Posterior vena cava (tissue), 2 donors: ENCODE measurements around the gene MS4A4E. TPM values are rescaled to one million over a fixed set of nuclear protein-coding genes. Genes with fewer than 3 reads are reported as not detected.
"Not testable (repeated sequence)": the region's sequence is repeated elsewhere in the genome, so short reads cannot be mapped to it uniquely, and the experiment has no call there.

Experiments
- DNase-seq: peaks from one replicate; pipeline ENCODE4 v3.0.0-alpha.2; 2020; ENCODE audit warnings: low spot score
- intact Hi-C, 2 donors: fragments of 100-400 bp; cut with DNase I; formaldehyde crosslinking; loops; one replicate each; pipeline versions ENCODE4 v1.14.1 to v1.14.2; 2022 to 2023
- total RNA-seq, 2 donors: library from RNA; stranded (reverse); fragmentation: NEBNext Ultra II Directional; extraction: Animal tissue kit (Norgen Biotek cat#: 25700); gene quantifications; one replicate each; pipeline ENCODE4 v1.2.1, GENCODE V29; 2021
- donor health status: DM: yes; HTN: yes; CAD: no.
- donor health status: DM: yes; HTN: yes; CAD: no.

MS4A4E gene
- total RNA-seq, 2 donors from 2014 or later, result 1.3 to 7.6 TPM

DNA sequence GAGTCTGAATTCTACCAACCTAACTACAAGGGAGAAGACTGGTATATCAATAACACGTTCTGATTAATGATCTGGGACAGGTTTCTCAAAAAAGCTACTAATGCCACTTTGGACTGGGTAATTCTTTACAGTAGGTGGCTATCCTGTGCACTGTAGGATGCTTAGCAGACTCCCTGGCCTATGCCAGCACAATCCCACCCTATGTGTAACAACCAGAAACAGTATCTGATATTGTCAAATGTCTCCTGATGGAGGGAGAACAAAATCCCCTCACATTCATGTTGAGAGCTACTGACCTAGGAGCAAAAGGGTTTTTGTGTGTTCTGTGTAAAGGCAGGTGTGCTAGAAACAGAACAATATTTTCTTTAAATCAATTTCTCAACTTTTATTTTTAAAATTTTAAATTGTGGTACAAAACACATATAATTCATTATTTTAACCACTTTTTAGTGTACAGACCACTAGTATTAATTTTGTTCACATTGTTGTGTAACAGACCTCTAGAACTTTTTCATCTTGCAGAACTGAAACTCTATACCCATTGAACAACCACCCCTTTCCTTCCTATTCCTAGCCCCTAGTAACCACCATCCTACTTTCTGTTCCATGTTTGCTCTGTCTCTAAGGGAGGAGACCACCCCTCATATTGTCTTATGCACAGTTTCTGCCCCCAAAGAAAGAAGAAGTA is 58.0 kb downstream of the MS4A4E start:
- intact Hi-C loops, result no loop called here
- DNase-seq, result no peak

DNA sequence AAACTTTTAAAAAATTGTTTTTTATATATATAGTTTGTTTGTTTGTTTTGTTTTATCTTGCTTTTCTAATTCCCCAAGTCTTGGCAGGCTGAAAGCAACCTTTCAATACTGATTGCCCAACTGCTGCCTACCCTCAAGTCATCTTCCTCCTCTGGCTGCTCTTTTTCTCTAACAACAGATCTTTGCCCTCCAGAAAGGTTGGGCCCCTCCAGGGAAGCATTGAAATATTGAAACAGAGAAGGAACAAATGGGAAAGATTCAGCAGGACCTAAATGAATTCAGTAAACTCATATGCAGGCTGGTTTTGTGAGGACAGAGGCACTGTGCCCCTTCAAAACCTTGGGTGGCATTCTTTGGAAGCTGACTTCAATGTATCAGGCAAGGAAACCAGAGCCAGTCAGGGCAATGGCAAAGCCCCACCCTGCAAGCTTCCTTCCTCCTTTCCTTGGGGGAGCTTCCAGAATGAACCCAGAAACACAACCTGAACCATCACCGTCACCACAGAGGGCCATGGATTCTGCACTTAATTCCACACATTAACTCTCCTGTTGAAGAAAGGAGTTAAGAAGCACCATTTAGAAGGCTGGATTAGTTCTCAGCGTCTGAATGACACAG is 59.2 kb downstream of the MS4A4E start:
- intact Hi-C loops, result no loop called here
- no peak for DNase-seq

DNA sequence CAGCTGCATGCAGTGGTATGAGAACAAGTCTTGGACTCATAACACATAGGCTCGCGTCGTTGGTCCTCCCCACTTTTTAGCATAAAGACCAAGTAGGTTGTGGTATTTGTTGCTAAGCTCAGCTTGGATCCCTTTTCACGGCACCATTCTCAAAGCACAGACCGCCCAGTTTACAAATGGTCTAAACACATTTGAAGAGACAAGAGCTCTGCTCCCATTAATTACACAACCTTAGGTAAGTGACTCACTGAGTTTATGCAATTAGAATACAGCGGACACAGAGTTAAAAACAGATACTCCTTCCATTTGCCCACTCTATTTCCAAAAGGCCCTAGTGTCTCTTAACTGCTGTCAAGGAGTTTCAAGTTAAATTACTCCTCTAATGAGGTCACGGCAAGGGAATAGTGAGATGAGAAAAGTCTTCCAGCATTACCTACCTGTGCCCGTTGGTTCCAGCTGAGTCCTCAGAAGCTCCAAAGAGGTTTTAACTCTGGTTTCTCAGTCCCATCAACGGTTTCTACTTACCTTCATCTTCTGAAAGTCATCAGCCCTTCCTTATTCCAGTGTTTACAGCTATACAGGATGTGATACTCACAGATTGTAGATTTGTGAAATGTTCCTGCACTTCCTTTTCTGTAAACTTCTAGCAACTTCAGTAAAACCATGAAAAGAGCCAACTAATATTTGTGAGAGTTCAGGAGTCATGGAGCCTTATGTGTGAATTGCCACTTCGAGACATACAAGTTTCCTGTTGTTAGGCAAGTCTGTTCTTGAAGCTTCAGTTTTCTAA is 60.2 kb downstream of the MS4A4E start, which contains the start of gene MS4A6A:
TSS of gene MS4A6A (minus strand) at position 543 of the 790 bp plus-strand sequence. CDS start 1,356 bp downstream, outside the sequence.
- no peak for DNase-seq
- intact Hi-C loops, result no loop called here

DNA sequence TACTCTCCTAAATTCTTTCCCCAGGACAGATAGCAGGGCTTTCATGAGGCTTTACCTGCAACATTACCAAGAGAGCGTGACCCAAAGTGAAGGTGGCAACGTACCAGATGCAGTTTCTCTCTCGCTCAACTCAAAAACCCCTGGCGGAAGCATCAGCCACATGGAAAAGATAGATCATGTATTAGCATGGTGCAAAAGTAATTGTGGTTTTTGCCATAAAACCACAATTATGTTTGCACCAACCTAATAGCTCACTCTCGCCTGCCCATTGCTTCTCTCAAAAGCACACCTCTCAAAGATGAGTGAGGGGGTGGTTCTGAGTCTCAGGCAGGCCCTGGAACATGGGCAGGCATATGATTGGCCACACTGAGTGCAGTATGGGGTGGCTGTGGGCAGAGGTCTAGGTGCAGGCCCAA is 67.1 kb downstream of the MS4A4E start:
- DNase-seq, result no peak
- intact Hi-C loops, result no loop called here

DNA sequence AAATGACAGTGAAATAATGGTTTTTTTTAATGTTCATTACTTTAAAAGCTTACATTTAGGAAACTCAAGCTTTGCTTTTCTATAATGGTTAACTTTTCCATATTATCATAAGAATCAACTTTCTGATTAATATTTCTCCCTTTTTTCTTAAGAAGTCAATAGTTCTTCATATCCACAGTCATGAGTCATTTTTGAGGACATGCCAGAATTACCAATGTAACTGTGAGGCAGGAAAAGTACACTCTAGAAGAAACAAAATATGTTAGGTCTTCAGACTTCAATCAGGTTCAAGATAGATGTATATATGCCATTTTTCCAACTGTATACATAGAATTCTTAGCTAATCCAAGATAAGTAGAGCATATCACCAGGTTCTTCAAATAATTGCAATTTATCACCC is 70.9 kb downstream of the MS4A4E start:
- no peak for DNase-seq
- intact Hi-C loops, result no loop called here

DNA sequence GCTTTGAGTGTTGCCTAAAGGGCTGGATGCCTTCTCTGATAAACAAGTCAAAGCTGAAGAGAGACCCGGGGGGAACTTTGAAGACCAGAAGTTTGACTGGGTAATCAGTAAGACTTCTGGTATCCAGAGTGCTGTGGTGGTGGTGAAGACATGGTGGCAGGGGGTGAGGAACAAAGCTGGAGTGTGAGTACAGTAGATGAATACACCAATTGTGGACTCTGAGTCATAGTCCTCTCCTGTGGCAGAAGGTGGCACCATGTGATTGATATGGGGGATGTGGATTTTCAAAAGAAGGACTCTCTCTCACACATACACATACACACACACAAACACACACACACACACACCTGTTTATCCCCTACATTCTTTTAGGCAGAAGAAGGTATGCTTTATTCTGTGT is 72.4 kb downstream of the MS4A4E start:
- intact Hi-C loops, result no loop called here
- no peak for DNase-seq

DNA sequence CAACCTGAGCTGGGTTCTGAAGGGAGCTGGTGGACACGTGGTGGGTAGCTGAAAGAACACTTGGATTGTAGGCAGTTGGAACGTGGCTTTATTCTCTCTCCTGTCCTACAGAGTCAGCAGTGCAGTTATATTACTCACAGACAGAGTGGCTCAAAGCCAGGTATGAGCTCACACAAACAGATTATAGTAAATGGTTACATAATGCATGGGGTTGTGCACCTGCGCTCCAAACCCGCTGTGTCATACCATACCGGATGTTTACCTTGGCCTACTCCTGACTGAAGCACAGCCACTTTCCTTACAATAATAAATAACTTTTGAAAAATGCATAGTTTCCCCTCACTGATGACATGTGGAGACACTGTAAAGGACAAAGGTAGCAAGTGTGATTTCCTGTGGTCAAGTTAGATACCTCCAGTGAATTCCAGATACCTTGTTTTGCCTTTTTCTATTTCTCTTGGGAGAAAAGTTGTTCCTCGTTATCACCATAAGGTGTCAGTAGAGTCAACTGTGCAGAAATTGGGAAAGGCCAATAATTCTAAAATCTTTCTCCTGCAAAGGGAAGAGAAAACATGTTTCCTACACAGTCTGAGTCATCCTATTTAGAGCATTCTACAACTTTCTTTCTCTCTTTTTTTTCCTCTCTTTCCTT is 73.5 kb downstream of the MS4A4E start:
- DNase-seq, result no peak
- intact Hi-C loops, result no loop called here

DNA sequence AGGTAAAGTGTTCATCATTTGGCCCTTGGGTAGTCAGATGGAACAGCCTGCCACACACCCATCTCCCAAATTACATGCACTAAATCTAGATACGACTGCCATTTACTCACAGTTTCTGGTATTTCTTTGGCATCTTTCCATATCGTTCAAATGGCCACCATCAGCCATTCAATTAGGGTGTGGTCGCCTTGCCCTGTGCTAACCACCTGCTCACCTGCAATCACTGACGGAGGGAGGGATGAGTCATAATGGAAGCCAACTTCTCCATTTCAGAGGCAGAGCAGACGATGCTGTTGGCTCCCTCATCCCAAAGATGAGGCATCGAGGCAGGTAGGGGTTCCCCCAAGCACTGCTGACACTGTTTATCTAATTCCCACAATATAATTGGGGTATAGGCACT is 74.6 kb downstream of the MS4A4E start:
- intact Hi-C loops, result no loop called here
- no peak for DNase-seq

DNA sequence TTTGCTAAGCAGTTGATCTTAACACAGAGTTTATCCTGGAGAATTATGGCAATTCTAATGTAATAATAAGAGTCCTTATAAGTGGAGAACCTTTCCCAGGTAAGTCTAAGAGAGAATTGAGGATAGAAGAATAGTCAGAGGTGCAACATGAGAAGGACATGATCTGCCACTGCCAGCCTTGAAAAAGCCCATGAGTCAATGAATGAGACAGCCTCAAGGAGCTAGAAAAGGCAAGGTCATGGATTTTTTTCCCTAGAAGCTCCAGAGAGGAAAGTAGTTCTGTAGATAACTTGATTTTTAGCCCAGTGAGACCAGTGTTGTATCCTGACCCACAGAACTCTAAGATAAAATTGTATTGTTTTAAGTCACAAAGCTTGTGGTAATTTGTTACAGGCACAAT is 77.0 kb downstream of the MS4A4E start:
- intact Hi-C loops, result no loop called here
- no peak for DNase-seq

DNA sequence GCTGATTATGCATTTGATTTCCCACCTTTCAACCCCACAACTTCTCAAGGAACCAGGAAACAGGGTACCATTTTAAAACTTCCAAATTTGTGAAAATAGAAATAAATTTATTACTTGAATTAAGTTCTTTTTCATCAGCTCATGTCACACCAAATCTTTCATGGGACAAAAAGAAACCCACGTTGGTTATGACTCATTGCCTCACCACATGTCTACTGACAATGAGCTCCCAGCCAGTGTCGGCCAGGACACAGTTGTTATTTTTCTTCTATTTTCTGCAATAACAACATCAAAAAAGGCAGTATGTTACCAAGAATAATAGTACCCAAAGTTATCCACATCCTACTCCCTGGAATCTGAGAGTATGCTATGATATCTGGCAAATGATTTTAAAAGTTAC is 77.4 kb downstream of the MS4A4E start:
- intact Hi-C loops, result no loop called here
- no peak for DNase-seq

DNA sequence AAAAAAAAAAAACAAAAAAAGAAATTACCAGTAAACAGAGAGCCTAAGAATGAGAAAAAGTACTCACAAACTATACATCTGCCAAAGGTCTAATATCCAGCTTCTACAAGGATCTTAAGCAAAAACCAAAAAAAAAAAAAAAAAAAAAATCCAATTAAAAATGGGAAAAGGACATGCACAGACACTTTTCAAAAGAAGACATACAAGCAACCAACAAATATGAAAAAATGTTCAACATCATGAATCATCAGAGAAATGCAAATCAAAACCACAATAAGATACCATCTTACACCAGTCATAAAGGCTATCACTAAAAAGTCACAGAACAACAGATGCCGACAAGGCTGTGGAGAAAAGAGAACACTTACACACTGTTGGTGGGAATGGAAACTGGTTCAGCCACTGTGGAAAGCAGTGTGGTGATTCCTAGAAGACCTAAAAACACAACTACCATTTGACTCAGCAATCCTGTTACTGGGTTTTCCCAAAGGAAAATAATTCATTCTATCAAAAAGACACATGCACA is 78.3 kb downstream of the MS4A4E start:
- intact Hi-C loops, result no loop called here
- no peak for DNase-seq

DNA sequence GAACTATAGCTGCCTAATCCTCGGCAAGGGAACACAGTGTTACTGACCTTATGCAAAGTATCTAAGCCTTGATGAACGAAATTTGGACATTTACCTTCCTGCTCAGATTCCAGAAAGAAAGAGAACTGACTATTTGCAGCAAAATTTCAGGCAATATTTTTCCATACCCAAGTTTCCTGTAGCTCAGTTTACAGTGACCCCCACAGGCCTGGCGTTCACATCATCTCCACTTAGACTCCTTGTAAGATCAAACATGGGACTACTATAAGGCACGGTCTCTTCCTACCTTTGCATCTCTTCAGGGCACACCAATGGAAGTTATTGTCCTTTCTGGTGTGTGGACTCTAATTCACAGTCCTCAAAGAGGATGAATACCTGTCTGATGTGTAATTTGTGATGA is 81.2 kb downstream of the MS4A4E start:
- no peak for DNase-seq
- intact Hi-C loops, result no loop called here

DNA sequence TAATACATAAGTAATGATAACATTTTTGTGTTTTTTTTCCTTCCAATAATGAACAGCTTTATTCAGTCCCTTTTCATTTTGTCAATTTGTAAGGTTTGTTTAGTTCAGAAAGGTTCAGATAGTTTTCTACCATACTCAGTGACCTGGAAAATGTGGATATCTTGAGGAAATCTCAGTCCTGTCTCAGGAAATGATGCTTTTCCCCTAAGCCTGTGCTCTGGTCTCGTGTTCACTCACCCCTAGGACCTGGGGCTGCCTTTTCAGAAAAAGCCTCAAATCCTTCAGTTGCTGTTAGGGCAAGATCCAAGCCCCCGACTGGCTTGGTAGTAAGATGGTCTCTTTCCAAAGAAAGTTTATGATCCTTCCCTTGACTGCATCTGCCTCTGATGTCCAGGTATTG is 81.8 kb downstream of the MS4A4E start:
- intact Hi-C loops, result no loop called here

DNA sequence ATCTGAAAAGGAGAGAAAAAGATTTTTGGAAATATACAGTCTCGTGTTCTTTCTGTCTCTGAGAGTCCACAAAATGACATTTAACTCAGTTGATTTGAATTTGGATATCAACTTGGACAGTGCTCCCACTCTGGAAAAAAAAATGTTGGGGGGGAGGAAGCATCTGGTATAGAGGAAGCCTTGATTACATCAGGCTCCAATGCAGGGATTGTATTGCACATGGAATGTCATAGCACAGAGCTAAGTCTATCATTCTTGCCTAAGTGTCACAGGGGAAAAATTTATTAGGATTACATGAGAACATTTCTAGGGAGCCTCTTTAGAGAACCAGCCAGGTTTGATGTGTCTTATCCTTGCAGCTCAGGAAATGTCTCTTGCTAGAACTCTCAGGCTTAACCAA is 83.1 kb downstream of the MS4A4E start:
- intact Hi-C loops, result no loop called here
- no peak for DNase-seq

More for the DNA sequence above, 81.8 kb downstream of the MS4A4E start:
- DNase-seq, result no peak

DNA sequence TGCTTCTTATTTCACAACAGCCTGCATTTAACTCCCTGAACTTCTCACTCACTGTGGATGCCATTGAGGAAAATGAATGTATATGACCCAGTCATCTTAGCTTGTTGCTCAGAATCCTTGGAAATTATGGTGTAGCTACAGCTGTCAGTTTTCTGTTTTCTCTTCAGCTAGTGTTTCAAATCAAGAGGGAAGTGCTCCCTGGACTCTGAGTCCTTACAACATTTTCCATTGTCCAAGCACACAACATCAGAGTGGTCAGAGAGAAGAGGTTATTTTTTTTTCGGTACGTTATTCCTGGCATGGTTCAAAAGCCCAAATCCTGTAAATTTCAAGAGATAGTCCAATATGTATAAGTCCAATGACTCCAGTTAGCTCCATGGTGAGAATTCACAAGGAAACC is 83.7 kb downstream of the MS4A4E start:
- intact Hi-C loops, result no loop called here
- no peak for DNase-seq

DNA sequence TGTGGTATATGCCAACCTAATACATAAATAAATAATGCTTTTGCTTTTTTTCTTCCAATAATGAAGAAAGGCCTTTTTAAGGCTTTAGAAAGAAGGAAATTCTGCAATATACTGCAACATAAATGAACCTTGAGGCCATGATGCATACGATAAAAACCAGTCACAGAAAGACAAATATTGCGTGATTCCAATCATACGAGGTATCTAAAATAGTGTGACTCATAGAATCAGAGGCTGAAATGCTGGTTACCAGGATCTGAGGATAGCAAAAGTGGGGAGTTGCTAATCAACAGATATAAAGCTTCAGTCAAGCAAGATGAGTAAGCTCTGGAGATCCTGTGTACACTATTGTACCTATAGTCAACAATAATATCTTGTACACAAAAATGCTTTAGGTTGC is 84.3 kb downstream of the MS4A4E start:
- DNase-seq, result no peak
- intact Hi-C loops, result no loop called here

DNA sequence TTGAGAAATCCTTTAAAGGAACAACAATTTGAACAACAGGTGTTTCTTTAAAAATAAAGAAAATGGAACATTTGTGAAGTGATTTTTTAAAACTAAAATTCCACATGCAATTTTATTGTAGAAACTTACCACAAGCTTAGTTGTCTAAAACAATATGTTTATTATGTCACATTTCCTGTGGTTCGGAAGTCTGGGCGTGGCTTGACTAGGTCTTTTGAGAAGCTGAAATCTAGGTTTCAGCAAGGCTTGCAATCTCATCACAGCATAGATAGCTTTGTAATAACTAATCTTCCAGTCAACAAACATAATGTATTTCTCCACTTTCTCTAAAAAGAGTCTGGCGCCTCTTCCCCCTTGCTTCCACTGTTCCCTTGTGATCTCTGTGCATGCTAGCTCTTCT is 87.0 kb downstream of the MS4A4E start:
- intact Hi-C loops, result no loop called here
- no peak for DNase-seq

DNA sequence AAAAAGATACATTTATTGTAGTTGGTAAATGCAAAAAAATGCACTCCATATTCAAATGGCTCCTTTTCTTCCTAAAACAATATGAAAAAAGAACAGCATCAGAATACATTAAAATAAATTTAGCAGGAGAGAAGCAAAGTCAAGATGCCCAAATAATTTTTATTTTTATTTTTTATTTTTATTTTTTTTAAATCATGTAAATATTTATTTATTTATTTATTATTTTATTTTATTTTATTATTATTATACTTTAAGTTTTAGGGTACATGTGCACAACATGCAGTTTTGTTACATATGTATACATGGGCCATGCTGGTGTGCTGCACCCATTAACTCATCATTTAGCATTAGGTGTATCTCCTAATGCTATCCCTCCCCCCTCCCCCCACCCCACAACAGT is 90.2 kb downstream of the MS4A4E start:
- DNase-seq, intact Hi-C loops: not testable (repeated sequence)

DNA sequence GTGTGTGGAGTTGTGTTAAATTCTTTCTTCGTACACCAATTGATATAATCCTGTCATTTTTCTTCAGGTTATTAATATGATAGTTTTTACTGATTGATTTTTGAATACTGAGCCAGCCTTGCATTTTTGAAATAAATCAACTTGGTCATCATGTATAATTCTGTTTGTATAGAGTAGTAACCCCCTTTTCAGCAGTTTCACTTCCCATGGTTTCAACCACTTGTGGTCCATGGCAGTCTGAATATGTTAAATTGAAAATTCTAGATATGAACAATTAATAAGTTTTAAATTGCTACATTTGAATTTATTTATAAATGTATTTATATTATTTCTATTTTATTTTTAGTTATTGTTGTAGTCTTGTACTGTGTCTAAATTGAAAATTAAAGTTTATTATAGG is 92.7 kb downstream of the MS4A4E start:
- intact Hi-C loops, result no loop called here

More for the DNA sequence above, 92.7 kb downstream of the MS4A4E start:
- no peak for DNase-seq
